ENCODE measurements around the gene DEDD2. TPM values are rescaled to one million over a fixed set of nuclear protein-coding genes. Genes with fewer than 3 reads are reported as not detected.

DEDD2 gene
- total and polyA plus RNA-seq, 2 donors (not counting 3 experiments of a cell fraction or from before 2014, with no cell fraction given), result 19.5 to 34.8 TPM

GRCh38 chr19:42176990-42177685 lies 40.3 kb downstream of the DEDD2 start:
- H3K27ac ChIP-seq (ENCODE audit: insufficient read depth, low read depth, low read length), result no peak overlapping the region
- FAIRE-seq (no peak), DNase-seq (ENCODE audit: low read depth, low spot score) (peak; percentile 60)
- dilution Hi-C loops (cut with MboI; ENCODE audit: extremely low pct_ligation_motif_present, low sequenced_read_pairs), result no loop called here
- H3K36me3 ChIP-seq (ENCODE audit: control insufficient read depth in 2 of 2, extremely low read depth in 1 of 2, insufficient read depth in 2 of 2, low read length in 2 of 2), result no peaks in the 10 kb centered on the region
- peaks cover 56 to 62% of the 10 kb centered on the region in 2 experiments for H3K27me3 ChIP-seq (ENCODE audit: control insufficient read depth in 2 of 2, insufficient read depth in 2 of 2, low read length in 2 of 2)
- intact Hi-C loops (cut with micrococcal nuclease), result loop anchor here (1.0 kb wide), 1 partner anchor 96 kb away; no protein-coding TSS in a partner anchor
- TF ChIP-seq MAX (IDR thresholded peaks at IDR 0.05; ENCODE audit: insufficient read depth, insufficient read length), result no peak
- peak; percentile 17 to 53 for TF ChIP-seq CTCF (IDR thresholded peaks at IDR 0.05; ENCODE audit: extremely low read depth in 1 of 2, insufficient read depth in 1 of 2, low read depth in 1 of 2, low read length in 2 of 2)
- no peaks in the 10 kb centered on the region for H3K79me2 ChIP-seq (ENCODE audit: control insufficient read depth, insufficient read depth, low read length)
- H2AFZ ChIP-seq (ENCODE audit: low read depth, low read length), result no peak overlapping the region
- ChIA-PET POLR2A (no interaction called here), CTCF (interaction anchor here (0.6 to 2.7 kb wide), 23 partner anchors 9 to 180 kb away, joined by 3 to 24 read pairs (median 5); partner anchors contain the start of genes DEDD2 and POU2F2)
- H3K9me3 ChIP-seq (replicated peaks; ENCODE audit: control insufficient read depth, insufficient read depth, low read length), result no peaks in the 10 kb centered on the region
- H3K4me3 ChIP-seq (replicated peaks in 1 of 3; ENCODE audit: insufficient read depth in 1 of 3, low read depth in 1 of 3, low read length in 3 of 3), result no peak overlapping the region
- no peak overlapping the region for H3K4me2 ChIP-seq (ENCODE audit: insufficient read depth, low read length)
- no peak overlapping the region for H3K9ac ChIP-seq (replicated peaks; ENCODE audit: extremely low read depth, insufficient read depth, low read length)
- peaks cover 8% of the 10 kb centered on the region for H3K4me1 ChIP-seq (ENCODE audit: control insufficient read depth, extremely low read depth, insufficient read depth, low read length)
- H3K9me1 ChIP-seq (replicated peaks; ENCODE audit: control insufficient read depth, extremely low read depth, insufficient read depth, low read length), result no peaks in the 10 kb centered on the region
- H4K20me1 ChIP-seq (replicated peaks; ENCODE audit: control insufficient read depth, extremely low read depth, insufficient read depth, low read length), result no peaks in the 10 kb centered on the region
- no TSS peak for BruUV-seq (replicated peaks)

GRCh38 chr19:42176649-42176989 lies 40.9 kb downstream of the DEDD2 start:
- intact Hi-C loops (cut with micrococcal nuclease) (loop anchor here (1.0 kb wide), 1 partner anchor 95 kb away; no protein-coding TSS in a partner anchor), dilution Hi-C loops (cut with MboI; ENCODE audit: extremely low pct_ligation_motif_present, low sequenced_read_pairs) (no loop called here)
- Histone ChIP-seq H3K27me3 (ENCODE audit: control insufficient read depth in 2 of 2, insufficient read depth in 2 of 2, low read length in 2 of 2) (peaks cover 52 to 58% of the 10 kb centered on the region in 2 experiments), H3K27ac (ENCODE audit: insufficient read depth, low read depth, low read length) (no peak overlapping the region), H3K4me3 (replicated peaks in 1 of 3; ENCODE audit: insufficient read depth in 1 of 3, low read depth in 1 of 3, low read length in 3 of 3) (peak overlapping the region in 2 of 3 experiments; percentile 2 to 23), H3K79me2 (ENCODE audit: control insufficient read depth, insufficient read depth, low read length) (no peaks in the 10 kb centered on the region), H3K9ac (replicated peaks; ENCODE audit: extremely low read depth, insufficient read depth, low read length) (no peak overlapping the region), H2AFZ (ENCODE audit: low read depth, low read length) (peak overlapping the region; percentile 66), H3K4me1 (ENCODE audit: control insufficient read depth, extremely low read depth, insufficient read depth, low read length) (peaks cover 8% of the 10 kb centered on the region), H3K9me3 (replicated peaks; ENCODE audit: control insufficient read depth, insufficient read depth, low read length) (no peaks in the 10 kb centered on the region), H4K20me1 (replicated peaks; ENCODE audit: control insufficient read depth, extremely low read depth, insufficient read depth, low read length) (no peaks in the 10 kb centered on the region), H3K4me2 (ENCODE audit: insufficient read depth, low read length) (peak overlapping the region; percentile 71), H3K36me3 (ENCODE audit: control insufficient read depth in 2 of 2, extremely low read depth in 1 of 2, insufficient read depth in 2 of 2, low read length in 2 of 2) (no peaks in the 10 kb centered on the region), H3K9me1 (replicated peaks; ENCODE audit: control insufficient read depth, extremely low read depth, insufficient read depth, low read length) (no peaks in the 10 kb centered on the region)
- CTCF ChIA-PET, result interaction anchor here (0.8 to 2.7 kb wide), 23 partner anchors 9 to 180 kb away, joined by 3 to 24 read pairs (median 5); partner anchors contain the start of genes DEDD2 and POU2F2
- POLR2A ChIA-PET, result interaction anchor here (0.5 kb wide), 1 partner anchor 210 kb away, joined by 5 read pairs; no protein-coding TSS in a partner anchor
- peak; percentile 50 for FAIRE-seq
- TF ChIP-seq EZH2 (IDR thresholded peaks at IDR 0.05; ENCODE audit: borderline replicate concordance, low read depth, low read length, severe bottlenecking), result no peak
- no peak for TF ChIP-seq MYC (IDR thresholded peaks at IDR 0.05; ENCODE audit: low read depth, low read length)
- no peak for TF ChIP-seq GATA2 (IDR thresholded peaks at IDR 0.05; ENCODE audit: insufficient read depth, insufficient read length, low read depth, low read length)
- TF ChIP-seq MAX (IDR thresholded peaks at IDR 0.05; ENCODE audit: insufficient read depth, insufficient read length), result no peak
- TF ChIP-seq POLR2AphosphoS5 (IDR thresholded peaks at IDR 0.05; ENCODE audit: insufficient read depth, low read depth, low read length), result no peak
- no peak for TF ChIP-seq CTCF (IDR thresholded peaks at IDR 0.05; ENCODE audit: extremely low read depth in 1 of 2, insufficient read depth in 1 of 2, low read depth in 1 of 2, low read length in 2 of 2)
- no TSS peak for BruUV-seq (replicated peaks)
- no peak for DNase-seq (ENCODE audit: low read depth, low spot score)

Measured in endothelial cell of umbilical vein (primary cell).